Gastroesophageal sphincter (tissue), 4 donors: Measurements from ENCODE around the gene FGD5. TPM values are rescaled to one million over a fixed set of nuclear protein-coding genes. Genes with fewer than 3 reads are reported as not detected.

Experiments
- ATAC-seq: fragments of 150-250 bp; one replicate; pipeline ENCODE4 v1.9.1; 2016; ENCODE audit warnings: mild to moderate bottlenecking, moderate library complexity
- H3K27ac ChIP-seq, 4 donors: fragments of 200-600 bp; sonication (generic) in 3 of 4; 1 replicate in 3 of 4; 2 replicates in 1 of 4; pipeline ENCODE4 v1.5.1; 2016 to 2019
- H3K27me3 ChIP-seq: fragments of 200-600 bp; sonication (generic); one replicate; pipeline ENCODE4 v1.5.1; 2019
- H3K36me3 ChIP-seq, 2 donors: fragments of 200-600 bp; sonication (generic); one replicate each; pipeline ENCODE4 v1.5.1; 2019; ENCODE audit warnings: control low read depth in 1 of 2
- H3K4me1 ChIP-seq, 3 donors: fragments of 200-600 bp; sonication (generic); 1 replicate in 2 of 3; 2 replicates in 1 of 3; pipeline ENCODE4 v1.5.1; 2016 to 2019; ENCODE audit warnings: control low read depth in 2 of 3
- H3K4me3 ChIP-seq, 2 donors: fragments of 200-600 bp; sonication (generic); one replicate each; pipeline ENCODE4 v1.5.1; 2019; ENCODE audit warnings: mild to moderate bottlenecking in 1 of 2, moderate library complexity in 1 of 2
- H3K9me3 ChIP-seq, 3 donors: fragments of 200-600 bp; sonication (generic); one replicate each; pipeline ENCODE4 v1.5.1; 2017 to 2019; ENCODE audit warnings: control low read depth in 2 of 3
- EP300 ChIP-seq: sonication (generic); formaldehyde crosslinking; IDR thresholded peaks from one replicate; pipeline ENCODE4 v1.6.1; 2017; ENCODE audit warnings: antibody characterized with exemption, mild to moderate bottlenecking
- POLR2A ChIP-seq, 2 donors: fragments of 450-650 bp; IDR thresholded peaks; one replicate each; pipeline ENCODE4 v1.6.1; 2017; ENCODE audit warnings: antibody characterized with exemption in 2 of 2, mild to moderate bottlenecking in 2 of 2, moderate library complexity in 1 of 2
- POLR2AphosphoS5 ChIP-seq: sonication (generic); formaldehyde crosslinking; IDR thresholded peaks from one replicate; pipeline ENCODE4 v1.6.1; 2017; ENCODE audit warnings: antibody characterized with exemption
- WGBS, 2 donors: methylation state at CpG; one replicate each; pipeline ENCODE4 v1.1.5; 2018; ENCODE audit warnings: low coverage in 1 of 2; 5-methylcytosine and 5-hydroxymethylcytosine counted together
- total RNA-seq, 4 donors: library from RNA; depleted of rRNA; stranded (reverse); fragments of >200 nt; gene quantifications; one replicate each; pipeline ENCODE4 v1.1.0, GENCODE V29; 2016
- TF ChIP-seq, protein P1 (sequence below), 4 experiments: fragments of 200-600 bp in 2 of 4; fragments of 450-650 bp in 2 of 4; sonication (generic) in 1 of 4; IDR thresholded peaks; one replicate each; pipeline ENCODE4 v1.5.1; 2017 to 2019; ENCODE audit warnings: antibody characterized with exemption in 4 of 4, mild to moderate bottlenecking in 2 of 4, moderate library complexity in 2 of 4

The FGD5 gene
- total RNA-seq, 4 donors from 2014 or later, result 16.1 to 18.7 (median 17.3) TPM

DNA sequence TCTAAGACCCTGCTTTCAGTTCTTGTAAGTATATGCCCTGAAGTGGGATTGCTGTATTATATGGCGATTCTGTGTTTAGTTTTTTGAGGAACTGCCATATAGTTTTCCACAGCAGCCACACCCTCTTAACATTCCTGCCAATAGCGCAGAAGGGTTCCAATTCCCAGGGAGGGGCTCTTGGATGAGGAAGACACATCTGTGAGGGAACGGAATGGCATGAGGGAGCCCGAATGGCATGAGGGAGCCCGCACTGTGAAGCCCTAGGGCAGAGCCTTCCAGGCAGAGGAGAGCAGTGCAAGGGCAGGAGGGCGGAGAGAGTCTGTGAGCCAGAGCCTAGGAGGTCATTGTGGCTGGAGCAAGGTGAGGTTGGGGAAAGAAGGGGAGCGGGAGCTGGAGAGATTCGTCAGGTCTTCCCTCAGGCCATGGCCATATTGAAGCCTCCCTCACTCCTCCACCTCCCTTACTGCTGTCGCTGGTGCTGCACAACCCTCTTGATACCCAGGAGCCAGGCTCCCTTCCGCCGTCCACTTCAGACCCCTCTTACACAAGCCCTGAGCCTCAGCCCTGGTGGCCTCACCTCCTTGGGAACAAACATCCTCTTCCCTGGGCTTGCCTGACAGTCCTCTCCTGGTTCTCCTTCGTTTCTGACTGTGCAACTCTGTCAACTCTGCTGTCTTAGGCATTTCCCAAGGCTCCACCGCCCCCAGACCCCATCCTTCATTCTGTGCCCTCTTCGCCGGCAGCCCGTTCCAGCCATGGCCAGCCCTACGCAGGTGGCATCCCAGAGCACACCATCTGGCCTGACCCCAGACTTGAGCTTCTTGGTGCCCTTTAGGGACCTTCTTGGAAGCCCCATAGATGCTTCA, 51.4 kb downstream of the FGD5 start:
- Histone ChIP-seq H3K27me3 (peaks cover 6% of the 10 kb centered on the region), H3K4me3 (no peak overlapping the region), H3K4me1 (peaks cover 0 to 17% (median 0%) of the 10 kb centered on the region in 3 donors), H3K36me3 (peaks cover 0 to 14% of the 10 kb centered on the region in 2 donors), H3K27ac (peak overlapping the region in 1 of 4 donors; percentile 47), H3K9me3 (no peaks in the 10 kb centered on the region)
- ATAC-seq, result peak; percentile 23
- TF ChIP-seq, protein P1, sequence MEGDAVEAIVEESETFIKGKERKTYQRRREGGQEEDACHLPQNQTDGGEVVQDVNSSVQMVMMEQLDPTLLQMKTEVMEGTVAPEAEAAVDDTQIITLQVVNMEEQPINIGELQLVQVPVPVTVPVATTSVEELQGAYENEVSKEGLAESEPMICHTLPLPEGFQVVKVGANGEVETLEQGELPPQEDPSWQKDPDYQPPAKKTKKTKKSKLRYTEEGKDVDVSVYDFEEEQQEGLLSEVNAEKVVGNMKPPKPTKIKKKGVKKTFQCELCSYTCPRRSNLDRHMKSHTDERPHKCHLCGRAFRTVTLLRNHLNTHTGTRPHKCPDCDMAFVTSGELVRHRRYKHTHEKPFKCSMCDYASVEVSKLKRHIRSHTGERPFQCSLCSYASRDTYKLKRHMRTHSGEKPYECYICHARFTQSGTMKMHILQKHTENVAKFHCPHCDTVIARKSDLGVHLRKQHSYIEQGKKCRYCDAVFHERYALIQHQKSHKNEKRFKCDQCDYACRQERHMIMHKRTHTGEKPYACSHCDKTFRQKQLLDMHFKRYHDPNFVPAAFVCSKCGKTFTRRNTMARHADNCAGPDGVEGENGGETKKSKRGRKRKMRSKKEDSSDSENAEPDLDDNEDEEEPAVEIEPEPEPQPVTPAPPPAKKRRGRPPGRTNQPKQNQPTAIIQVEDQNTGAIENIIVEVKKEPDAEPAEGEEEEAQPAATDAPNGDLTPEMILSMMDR (IDR thresholded peaks at IDR 0.05), result no peak
- TF ChIP-seq EP300, result no peak
- no peak for TF ChIP-seq POLR2A (IDR thresholded peaks at IDR 0.05)
- 88 to 95% methylated on average over 7 to 13 of the region's 17 CpGs for WGBS, 2 donors

DNA sequence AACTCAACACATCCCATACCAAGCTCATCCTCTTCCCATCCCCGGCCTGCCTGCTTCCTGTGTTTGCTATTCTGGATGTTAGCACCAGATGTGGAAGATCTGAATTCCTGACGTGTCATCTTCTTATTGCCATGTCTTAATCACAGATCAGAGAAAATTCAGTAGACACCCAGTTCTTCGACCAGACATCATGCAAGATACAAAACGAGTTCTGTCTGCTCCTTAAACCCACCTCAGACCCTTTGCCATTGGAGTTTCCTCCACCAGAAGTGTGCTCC, 52.0 kb downstream of the FGD5 start:
- WGBS, 2 donors, result 40 to 83% methylated on average over 2 to 4 of the region's 4 CpGs
- Histone ChIP-seq H3K4me1 (peaks cover 0 to 17% (median 0%) of the 10 kb centered on the region in 3 donors), H3K36me3 (peaks cover 0 to 9% of the 10 kb centered on the region in 2 donors), H3K4me3 (no peak overlapping the region), H3K27ac (no peak overlapping the region), H3K27me3 (peaks cover 6% of the 10 kb centered on the region), H3K9me3 (no peaks in the 10 kb centered on the region)
- TF ChIP-seq, protein P1 (IDR thresholded peaks at IDR 0.05), result no peak
- TF ChIP-seq EP300, result no peak
- no peak for TF ChIP-seq POLR2AphosphoS5
- no peak for TF ChIP-seq POLR2A (IDR thresholded peaks at IDR 0.05)
- ATAC-seq, result no peak

DNA sequence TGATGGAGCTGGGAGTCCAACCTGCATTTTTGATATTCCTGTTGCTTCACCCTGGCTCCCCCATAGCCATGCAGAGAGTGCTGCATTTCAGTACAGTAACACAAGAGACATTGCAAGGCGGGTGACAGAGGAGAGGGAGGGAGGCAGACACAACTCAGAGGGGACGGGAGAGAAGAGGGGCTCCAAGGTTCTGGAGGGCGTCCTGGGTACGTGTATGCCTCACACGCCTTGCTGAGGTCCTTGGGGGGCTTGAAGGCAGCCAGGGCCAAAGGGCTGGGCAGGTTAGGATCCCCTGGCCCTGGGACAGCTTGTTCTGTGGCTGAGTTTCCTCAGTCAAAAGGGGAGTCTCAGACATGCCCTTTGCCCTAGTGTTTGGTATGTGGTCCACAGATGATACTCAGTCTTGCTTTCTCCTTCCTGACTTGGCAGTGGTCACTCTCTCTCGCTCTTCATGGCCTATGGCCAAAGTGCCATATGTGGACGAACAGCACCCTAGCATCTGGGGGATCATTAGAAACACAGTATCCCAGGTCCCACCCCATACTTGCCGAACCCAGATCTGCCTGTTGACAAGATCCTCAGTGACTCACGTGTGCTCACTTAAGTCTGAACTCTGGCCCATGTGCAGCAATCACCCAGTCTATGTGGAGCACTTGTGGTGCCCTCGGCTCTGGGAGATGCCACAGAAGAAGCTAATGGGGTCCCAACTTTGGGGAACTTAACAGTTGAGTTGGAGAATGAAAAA, 52.9 kb downstream of the FGD5 start:
- peaks cover 6% of the 10 kb centered on the region for H3K27me3 ChIP-seq
- no peaks in the 10 kb centered on the region for H3K9me3 ChIP-seq
- peaks cover 0 to 2% of the 10 kb centered on the region in 2 donors for H3K36me3 ChIP-seq
- WGBS, 2 donors, result 83 to 100% methylated on average over 3 to 6 of the region's 10 CpGs
- no peak for ATAC-seq
- H3K27ac ChIP-seq, result peak overlapping the region in 2 of 4 donors; percentile 11 to 17
- TF ChIP-seq POLR2A (IDR thresholded peaks at IDR 0.05) (no peak), EP300 (no peak), POLR2AphosphoS5 (no peak)
- TF ChIP-seq, protein P1 (IDR thresholded peaks at IDR 0.05), result no peak
- no peak overlapping the region for H3K4me3 ChIP-seq
- H3K4me1 ChIP-seq, result peaks cover 0 to 17% (median 4%) of the 10 kb centered on the region in 3 donors

DNA sequence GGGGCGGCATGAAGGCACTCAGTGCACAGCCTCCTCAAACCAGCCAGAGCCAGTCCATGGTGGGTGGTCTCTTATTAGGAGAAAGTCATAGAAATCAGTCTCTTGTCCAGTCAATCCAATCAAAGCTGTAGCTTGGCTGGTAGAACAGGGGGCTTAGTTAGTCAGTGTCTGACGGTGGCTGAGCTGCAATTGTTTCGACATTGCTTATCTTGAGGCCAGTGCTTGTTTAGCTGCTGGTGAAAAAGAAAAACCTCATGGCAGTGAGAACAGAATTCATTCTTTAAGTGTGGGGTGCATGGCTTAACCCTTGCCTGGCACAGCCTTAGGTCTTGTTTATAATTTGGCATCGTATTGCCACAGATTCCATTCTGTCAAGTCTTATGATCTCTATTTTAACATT, 53.9 kb downstream of the FGD5 start:
- peaks cover 0 to 26% (median 14%) of the 10 kb centered on the region in 3 donors for H3K4me1 ChIP-seq
- H3K27ac ChIP-seq, result no peak overlapping the region
- 69 to 75% methylated on average over 4 of the region's 4 CpGs for WGBS, 2 donors
- no peak for TF ChIP-seq EP300
- no peak for TF ChIP-seq POLR2A (IDR thresholded peaks at IDR 0.05)
- no peak for TF ChIP-seq POLR2AphosphoS5
- TF ChIP-seq, protein P1 (IDR thresholded peaks at IDR 0.05), result no peak
- no peak for ATAC-seq
- H3K36me3 ChIP-seq, result no peaks in the 10 kb centered on the region
- H3K27me3 ChIP-seq, result peaks cover 6% of the 10 kb centered on the region
- no peaks in the 10 kb centered on the region for H3K9me3 ChIP-seq
- no peak overlapping the region for H3K4me3 ChIP-seq
